ENCODE results near the gene CDH4. TPM values are rescaled to one million over a fixed set of nuclear protein-coding genes. Genes with fewer than 3 reads are reported as not detected.

The CDH4 gene
- total RNA-seq, 4 donors from 2014 or later, result not detected

DNA sequence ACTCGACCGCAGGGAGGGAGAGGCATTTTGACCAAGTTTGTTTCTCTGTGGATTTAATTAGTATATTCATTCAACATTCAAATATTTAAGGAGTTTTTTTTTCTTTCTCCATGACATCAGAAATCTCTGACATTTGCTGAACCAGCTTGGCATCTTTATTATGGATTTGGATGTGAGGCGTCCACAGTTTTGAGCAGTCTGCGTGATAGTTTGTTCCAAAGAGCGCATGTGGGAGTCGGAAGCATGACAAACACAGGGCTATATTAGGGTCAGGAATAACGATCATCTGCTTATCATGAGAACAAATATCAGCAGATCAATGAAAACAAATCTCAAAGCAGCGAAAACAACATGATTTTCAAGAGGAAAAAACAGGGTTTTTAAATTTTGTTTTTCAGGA is 373.2 kb downstream of the CDH4 start:
- DNase-seq, result no peak
- TF ChIP-seq POLR2AphosphoS5 (IDR thresholded peaks at IDR 0.05) (no peak), EP300 (IDR thresholded peaks at IDR 0.05; ENCODE audit: low read depth) (no peak), POLR2A (IDR thresholded peaks at IDR 0.05) (no peak)
- TF ChIP-seq, protein P1, sequence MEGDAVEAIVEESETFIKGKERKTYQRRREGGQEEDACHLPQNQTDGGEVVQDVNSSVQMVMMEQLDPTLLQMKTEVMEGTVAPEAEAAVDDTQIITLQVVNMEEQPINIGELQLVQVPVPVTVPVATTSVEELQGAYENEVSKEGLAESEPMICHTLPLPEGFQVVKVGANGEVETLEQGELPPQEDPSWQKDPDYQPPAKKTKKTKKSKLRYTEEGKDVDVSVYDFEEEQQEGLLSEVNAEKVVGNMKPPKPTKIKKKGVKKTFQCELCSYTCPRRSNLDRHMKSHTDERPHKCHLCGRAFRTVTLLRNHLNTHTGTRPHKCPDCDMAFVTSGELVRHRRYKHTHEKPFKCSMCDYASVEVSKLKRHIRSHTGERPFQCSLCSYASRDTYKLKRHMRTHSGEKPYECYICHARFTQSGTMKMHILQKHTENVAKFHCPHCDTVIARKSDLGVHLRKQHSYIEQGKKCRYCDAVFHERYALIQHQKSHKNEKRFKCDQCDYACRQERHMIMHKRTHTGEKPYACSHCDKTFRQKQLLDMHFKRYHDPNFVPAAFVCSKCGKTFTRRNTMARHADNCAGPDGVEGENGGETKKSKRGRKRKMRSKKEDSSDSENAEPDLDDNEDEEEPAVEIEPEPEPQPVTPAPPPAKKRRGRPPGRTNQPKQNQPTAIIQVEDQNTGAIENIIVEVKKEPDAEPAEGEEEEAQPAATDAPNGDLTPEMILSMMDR (IDR thresholded peaks at IDR 0.05), result no peak
- Histone ChIP-seq H3K4me1 (no peaks in the 10 kb centered on the region), H3K27me3 (no peaks in the 10 kb centered on the region), H3K36me3 (no peaks in the 10 kb centered on the region), H3K4me3 (no peak overlapping the region), H3K27ac (no peak overlapping the region), H3K9me3 (no peaks in the 10 kb centered on the region)
- intact Hi-C loops (cut with DNase I; ENCODE audit: low total_unique reads) (no loop called here), in situ Hi-C loops (cut with MboI; ENCODE audit: low pct_ligation_motif_present in 1 of 4, low pct_unique_long_range_greater_than_20kb in 1 of 4, low sequenced_read_pairs in 3 of 4) (no loop called here)
- 76 to 85% methylated on average over 8 of the region's 8 CpGs for WGBS, 2 donors (ENCODE audit: low coverage in 1 of 2)

DNA sequence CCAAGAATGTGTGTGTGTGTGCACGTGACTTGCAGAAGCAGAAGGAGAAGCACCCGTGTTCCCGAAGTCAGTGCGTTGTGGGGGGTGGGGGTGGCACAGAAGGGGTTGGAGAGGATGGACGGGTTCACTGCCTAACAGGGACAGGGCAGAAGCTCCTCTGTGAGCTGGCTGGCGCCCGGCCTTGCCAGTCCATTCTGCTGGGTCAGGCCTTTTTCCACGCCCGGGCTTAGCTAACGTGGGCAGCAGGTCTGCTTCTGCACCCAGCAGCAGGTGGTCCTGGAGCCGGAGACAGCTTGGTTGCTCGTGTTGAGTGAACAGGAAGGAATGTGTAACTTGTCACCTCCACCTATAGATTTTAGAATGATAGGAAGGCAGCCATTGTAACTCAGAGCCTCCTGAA is 374.4 kb downstream of the CDH4 start:
- H3K9me3 ChIP-seq, result no peaks in the 10 kb centered on the region
- DNase-seq, result no peak
- H3K4me1 ChIP-seq, result no peaks in the 10 kb centered on the region
- no peaks in the 10 kb centered on the region for H3K27me3 ChIP-seq
- in situ Hi-C loops (cut with MboI; ENCODE audit: low pct_ligation_motif_present in 1 of 4, low pct_unique_long_range_greater_than_20kb in 1 of 4, low sequenced_read_pairs in 3 of 4) (no loop called here), intact Hi-C loops (cut with DNase I; ENCODE audit: low total_unique reads) (no loop called here)
- H3K27ac ChIP-seq, result no peak overlapping the region
- WGBS, 2 donors (ENCODE audit: low coverage in 1 of 2), result 62% methylated on average over 12 of the region's 12 CpGs; no CpG with 5 or more reads in 1 of the 2 donors
- H3K36me3 ChIP-seq, result no peaks in the 10 kb centered on the region
- no peak for TF ChIP-seq POLR2A (IDR thresholded peaks at IDR 0.05)
- TF ChIP-seq POLR2AphosphoS5 (IDR thresholded peaks at IDR 0.05), result no peak
- TF ChIP-seq EP300 (IDR thresholded peaks at IDR 0.05; ENCODE audit: low read depth), result no peak
- TF ChIP-seq, protein P1 (IDR thresholded peaks at IDR 0.05), result no peak
- no peak overlapping the region for H3K4me3 ChIP-seq

DNA sequence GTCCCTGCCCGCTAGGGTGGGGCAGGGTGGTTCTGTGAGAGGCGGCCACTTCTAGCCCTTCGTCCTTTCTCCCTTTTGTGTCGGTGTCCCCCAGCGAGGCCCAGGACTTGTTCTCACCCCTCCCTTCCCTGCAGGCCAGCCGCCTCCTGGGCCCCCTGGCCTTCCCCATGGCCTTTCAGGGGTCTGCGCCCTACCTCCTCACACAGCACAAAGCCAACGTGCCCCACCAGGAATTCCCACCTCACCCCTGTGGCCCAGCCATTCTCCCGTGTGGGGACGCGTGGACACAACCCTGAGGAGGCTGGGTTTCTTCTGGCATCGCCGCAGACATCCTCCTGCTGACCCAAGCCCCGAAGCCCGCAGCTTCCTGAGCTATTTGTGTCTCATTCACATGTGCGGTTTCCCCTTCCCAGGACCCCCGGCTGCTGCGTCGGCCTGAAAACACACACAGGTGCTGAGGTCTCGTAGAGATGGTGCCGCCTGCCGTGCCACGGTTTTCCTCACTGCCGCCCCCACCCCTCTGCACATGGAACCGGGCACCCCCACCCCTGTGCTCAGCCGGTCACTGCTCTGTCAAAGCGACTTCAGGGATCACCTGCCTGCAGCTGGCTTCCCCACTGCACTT is 375.8 kb downstream of the CDH4 start:
- Histone ChIP-seq H3K4me1 (no peaks in the 10 kb centered on the region), H3K9me3 (no peaks in the 10 kb centered on the region), H3K27me3 (no peaks in the 10 kb centered on the region), H3K36me3 (no peaks in the 10 kb centered on the region), H3K27ac (no peak overlapping the region), H3K4me3 (no peak overlapping the region)
- in situ Hi-C loops (cut with MboI; ENCODE audit: low pct_ligation_motif_present in 1 of 4, low pct_unique_long_range_greater_than_20kb in 1 of 4, low sequenced_read_pairs in 3 of 4) (no loop called here), intact Hi-C loops (cut with DNase I; ENCODE audit: low total_unique reads) (loop anchor here (1.0 kb wide), 1 partner anchor 48 kb away; no protein-coding TSS in a partner anchor)
- WGBS, 2 donors (ENCODE audit: low coverage in 1 of 2), result 82 to 89% methylated on average over 3 to 27 of the region's 27 CpGs
- no peak for TF ChIP-seq EP300 (IDR thresholded peaks at IDR 0.05; ENCODE audit: low read depth)
- no peak for TF ChIP-seq POLR2AphosphoS5 (IDR thresholded peaks at IDR 0.05)
- no peak for TF ChIP-seq POLR2A (IDR thresholded peaks at IDR 0.05)
- TF ChIP-seq, protein P1 (IDR thresholded peaks at IDR 0.05), result no peak
- DNase-seq, result no peak

DNA sequence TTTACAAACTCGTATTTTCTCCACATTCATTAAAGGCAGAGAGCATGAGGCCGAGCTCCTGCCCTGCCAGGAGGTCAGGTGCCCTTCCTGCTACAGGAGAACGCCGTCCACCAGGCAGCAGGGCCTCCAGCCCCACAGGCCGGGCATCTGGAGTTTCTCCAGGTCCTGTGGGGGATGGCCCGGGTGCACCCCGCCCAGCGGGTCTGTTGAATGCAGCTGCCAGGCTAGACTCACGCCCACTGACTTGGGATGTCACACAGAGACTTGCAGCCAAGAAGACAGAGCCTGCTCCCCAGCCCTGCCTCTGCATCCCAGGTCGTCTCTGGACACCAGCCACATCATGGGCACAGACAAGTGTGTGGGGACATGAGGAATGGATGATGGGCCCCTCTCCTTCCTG is 376.4 kb downstream of the CDH4 start:
- in situ Hi-C loops (cut with MboI; ENCODE audit: low pct_ligation_motif_present in 1 of 4, low pct_unique_long_range_greater_than_20kb in 1 of 4, low sequenced_read_pairs in 3 of 4) (no loop called here), intact Hi-C loops (cut with DNase I; ENCODE audit: low total_unique reads) (no loop called here)
- H3K4me1 ChIP-seq, result no peaks in the 10 kb centered on the region
- no peaks in the 10 kb centered on the region for H3K36me3 ChIP-seq
- H3K4me3 ChIP-seq, result no peak overlapping the region
- H3K27me3 ChIP-seq, result no peaks in the 10 kb centered on the region
- WGBS, 2 donors (ENCODE audit: low coverage in 1 of 2), result 61% methylated on average over 10 of the region's 10 CpGs; no CpG with 5 or more reads in 1 of the 2 donors
- no peak overlapping the region for H3K27ac ChIP-seq
- no peaks in the 10 kb centered on the region for H3K9me3 ChIP-seq
- DNase-seq, result no peak
- TF ChIP-seq, protein P1 (IDR thresholded peaks at IDR 0.05), result no peak
- TF ChIP-seq EP300 (IDR thresholded peaks at IDR 0.05; ENCODE audit: low read depth) (no peak), POLR2AphosphoS5 (IDR thresholded peaks at IDR 0.05) (no peak), POLR2A (IDR thresholded peaks at IDR 0.05) (no peak)
